GM18511 (cell line): Measurements from ENCODE around the gene SOS1.
A peak's percentile ranks its signal among the peaks of the same experiment; 100 is the strongest.
"Not testable (repeated sequence)": the region's sequence is repeated elsewhere in the genome, so short reads cannot be mapped to it uniquely, and the experiment has no call there.

Source experiments
- ATAC-seq: cut with Tn5 transposase; IDR thresholded peaks from one replicate; pipeline ENCODE4 v1.9.1; 2021; ENCODE audit warnings: mild to moderate bottlenecking, moderate library complexity; ENCODE audit not compliant: unreplicated experiment

SOS1 gene

GRCh38 chr2:39139511-39140237 is 18.8 kb upstream of the SOS1 start:
- no peak for ATAC-seq

GRCh38 chr2:39138837-39139211 is 18.0 kb upstream of the SOS1 start:
- ATAC-seq = no peak

DNA sequence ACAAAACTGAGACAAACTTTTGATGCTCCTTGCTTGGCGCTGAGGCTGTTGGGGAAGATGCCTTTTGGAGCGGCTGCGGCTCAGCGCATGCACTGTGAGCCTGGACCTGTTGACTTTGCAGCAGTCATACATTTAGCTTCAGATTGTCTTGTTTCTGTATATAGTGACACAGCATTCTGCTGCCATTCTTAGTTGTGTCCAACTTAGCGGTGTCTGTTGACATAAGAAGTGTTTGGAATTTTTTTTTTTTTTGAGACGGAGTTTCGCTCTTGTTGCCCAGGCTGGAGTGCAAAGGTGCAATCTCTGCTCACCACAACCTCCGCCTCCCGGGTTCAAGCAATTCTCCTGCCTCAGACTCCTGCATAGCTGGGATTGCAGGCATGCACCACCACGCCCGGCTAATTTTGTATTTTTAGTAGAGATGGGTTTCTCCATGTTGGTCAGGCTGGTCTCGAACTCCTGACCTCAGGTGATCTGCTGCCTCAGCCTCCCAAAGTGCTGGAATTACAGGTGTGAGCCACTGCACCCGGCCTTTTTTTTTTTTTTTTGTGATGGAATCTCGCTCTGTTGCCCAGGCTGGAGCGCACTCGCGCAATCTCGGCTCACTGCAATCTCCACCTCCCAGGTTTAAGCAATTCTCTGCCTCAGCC is 17.5 kb upstream of the SOS1 start:
- not testable (repeated sequence) for ATAC-seq

DNA sequence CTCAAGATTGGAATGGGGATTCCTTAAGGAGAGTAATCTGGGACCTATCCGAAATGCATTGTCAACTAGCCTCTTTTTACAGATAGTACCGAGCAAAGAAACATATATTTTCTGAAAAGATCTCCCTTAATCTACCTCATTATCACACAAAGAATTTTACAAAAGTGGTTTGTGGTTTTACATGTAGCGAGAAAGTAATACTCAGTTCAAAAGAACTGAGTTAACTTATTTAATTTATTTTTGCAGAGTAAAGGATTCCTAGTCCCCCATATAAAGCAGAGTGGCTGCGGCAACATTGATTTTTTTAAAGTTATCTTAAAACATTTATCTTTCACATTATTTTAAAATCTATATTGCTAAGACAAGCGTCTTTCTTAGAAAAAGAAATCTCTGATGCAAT is 15.9 kb upstream of the SOS1 start:
- no peak for ATAC-seq

DNA sequence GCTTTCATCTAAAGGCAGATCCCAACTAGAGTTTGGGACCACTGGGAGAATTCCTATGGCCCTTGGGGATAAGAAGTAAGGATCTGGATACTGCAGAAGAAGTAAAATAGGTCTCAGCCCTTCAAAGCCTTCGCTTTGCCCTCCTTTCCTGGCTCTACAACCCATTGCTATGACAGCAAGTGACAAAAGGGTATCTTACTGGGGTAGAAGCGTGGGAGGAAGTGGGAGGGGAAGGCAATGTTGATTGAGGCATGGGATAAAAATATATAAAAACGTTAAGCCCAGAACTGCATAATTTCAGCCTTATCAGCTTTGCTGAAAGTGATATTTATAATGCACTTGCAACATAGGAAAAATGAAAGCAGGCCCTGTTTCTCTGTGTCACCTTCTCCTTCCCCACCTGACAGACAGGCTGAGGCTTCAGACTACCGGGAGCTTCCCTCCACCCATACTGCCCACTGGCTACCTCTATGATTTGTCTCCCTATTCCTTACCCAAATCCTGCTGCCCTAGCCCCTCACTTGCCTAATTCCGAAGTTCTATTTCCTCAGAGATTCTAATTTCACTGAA is 14.9 kb upstream of the SOS1 start:
- no peak for ATAC-seq

DNA sequence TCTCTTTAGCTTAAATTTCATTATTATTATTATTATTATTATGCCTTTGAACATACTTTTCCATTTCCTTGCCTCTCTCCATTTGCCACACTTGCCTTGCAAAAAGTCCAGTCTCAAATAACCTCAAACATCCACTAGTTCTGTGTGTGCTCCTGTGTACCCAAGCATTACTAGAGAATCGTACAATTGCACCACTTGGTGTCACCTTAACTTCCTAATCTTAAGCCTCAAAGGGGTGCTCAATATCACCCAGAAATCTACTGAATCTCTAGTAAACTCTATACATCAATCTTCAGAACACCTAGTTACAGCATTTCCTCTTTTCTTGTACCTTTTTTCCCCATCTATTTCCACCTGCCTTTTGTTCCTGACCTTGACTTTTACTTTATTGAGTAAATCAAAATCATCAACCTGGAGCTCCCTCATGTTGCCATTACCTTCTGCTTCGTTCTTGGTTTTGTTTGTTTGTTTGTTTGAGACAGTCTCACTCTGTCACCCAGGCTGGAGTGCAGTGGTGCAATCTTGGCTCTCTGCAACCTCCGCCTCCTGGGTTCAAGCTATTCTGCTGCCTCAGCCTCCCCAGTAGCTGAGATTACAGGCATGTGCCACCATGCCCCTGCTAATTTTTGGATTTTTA is 12.5 kb upstream of the SOS1 start:
- ATAC-seq = no peak

- ATAC-seq = peak; percentile 48
Observed at GRCh38 chr2:39128919-39129391, 8.1 kb upstream of the SOS1 start.

- peak; percentile 56 for ATAC-seq
Observed at GRCh38 chr2:39127973-39128372, 7.1 kb upstream of the SOS1 start.

DNA sequence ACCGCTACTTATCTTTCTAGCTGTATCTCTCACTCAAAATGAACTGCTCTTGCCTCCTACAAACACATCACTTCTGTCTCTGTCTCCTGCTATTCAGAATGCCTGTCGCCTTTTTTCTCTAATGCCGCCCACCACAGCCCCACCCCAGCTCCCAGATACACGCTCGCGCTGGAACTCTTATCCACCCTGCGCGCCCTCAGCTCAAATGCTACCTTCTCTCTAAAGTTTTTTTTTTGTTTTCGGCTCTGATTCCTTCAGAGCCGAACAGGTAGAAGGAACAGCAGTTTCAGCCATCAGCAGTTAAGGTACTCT is 3.9 kb upstream of the SOS1 start:
- no peak for ATAC-seq

DNA sequence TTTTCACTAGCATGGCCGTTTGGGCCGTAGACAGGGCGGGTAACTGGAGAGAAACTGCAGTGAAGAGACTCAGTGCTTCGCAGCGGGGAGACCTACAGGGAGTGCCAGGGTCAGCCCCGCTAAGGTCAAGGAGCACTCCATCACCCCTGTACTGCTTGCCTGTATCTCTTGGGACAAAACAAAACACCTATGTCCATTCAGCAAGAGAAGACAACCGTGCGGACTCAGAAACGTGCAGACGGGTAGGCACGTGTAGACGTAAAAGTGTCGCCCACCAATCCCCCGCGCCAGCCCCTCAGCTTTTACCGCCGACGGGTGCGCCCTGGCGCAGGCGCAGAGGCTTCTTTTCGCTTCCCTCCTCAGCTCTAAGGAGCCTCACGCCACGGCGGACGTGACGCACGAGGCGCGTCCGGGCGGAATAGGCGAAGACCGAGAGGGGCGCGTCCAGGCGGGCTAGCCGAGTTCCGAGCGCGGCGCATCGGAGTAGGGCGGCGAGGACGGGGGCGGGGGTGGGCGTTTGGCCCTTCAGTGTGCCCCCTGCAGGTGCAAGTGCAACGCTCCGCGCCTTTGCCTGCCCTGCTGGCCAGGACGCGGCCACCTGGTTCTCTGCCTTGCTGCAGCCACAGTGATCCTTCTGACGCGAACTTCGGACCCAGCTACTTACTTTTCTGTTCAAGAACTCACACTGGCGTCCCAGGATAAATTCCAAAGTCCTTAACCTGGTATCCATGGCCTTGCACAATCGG is 3.3 kb upstream of the SOS1 start:
- ATAC-seq = peak; percentile 59

GRCh38 chr2:39123436-39123999 is 2.7 kb upstream of the SOS1 start:
- ATAC-seq = no peak

DNA sequence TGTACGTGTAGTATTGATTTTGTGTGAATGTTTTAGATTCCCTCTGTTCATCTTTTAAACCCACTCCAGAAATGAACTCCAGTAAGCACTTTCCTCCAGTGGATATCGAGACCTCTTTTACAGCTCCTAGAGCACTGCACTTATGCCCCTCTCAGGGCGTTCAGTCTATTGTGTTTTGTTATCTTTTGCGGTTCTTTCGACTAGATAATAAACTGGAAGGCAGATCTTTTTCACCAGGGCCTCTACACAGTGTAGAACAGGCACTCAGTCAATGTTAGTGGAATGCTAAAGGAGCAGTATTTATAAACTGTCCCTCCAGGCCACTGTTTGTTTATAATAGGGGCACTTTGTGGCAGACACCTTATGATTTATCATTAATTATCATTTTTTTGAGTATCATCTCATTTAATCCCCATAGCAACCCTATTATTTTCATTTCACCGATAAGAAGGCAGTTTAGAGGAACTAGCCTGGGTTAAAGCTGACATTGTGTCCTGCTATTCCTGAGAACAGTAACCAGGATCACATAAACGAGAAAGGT is 742 bp upstream of the SOS1 start:
- ATAC-seq = no peak

DNA sequence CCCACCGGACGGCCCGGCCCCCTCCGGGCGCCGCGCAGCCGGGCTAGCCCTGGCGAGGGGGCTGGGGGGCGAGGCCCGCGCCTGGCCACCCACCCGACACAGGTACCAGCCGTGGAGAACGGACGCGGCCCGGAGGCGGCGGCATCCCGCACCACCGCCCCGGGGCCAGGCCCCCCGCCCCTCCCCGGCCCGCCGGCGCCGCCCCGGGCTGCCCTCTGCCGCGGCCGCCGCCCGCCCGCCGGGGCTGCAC is 405 bp downstream of the SOS1 start:
- peak; percentile 18 for ATAC-seq

- ATAC-seq = peak; percentile 42
Observed at GRCh38 chr2:39119732-39120520, 925 bp downstream of the SOS1 start.

DNA sequence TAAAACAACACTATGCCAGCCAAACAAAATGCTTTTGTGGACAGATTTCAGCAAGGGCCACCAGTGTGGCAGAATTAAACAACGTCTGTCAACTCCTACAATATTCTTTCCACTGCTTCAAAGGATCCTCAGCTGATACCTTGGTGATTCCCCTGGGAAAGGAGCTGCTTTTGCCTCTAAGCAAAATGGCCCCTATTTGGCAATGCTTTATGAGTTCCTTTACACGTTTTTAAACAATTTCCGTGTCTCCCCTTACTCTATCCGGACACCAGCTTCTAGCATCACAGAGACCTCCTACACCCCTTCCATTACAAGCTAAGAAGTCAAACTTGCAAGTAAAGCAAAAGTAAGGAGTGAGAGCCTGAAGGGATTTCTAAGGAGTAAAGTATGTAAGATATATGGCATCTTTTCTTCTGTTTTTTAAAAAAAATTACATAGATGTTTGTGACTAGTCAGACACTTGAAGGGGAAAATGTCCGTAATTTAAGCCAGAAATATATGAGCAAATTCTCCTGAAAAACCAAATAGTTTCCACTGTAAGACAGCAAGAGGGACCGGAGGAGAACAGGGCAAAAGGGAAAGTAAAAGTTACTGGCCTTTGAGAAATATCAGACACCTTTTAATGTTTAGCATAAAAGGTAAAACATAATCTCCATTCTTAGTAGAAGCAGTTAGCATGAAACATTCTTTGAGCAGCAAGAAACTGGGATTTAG is 1.9 kb downstream of the SOS1 start:
- ATAC-seq = no peak

DNA sequence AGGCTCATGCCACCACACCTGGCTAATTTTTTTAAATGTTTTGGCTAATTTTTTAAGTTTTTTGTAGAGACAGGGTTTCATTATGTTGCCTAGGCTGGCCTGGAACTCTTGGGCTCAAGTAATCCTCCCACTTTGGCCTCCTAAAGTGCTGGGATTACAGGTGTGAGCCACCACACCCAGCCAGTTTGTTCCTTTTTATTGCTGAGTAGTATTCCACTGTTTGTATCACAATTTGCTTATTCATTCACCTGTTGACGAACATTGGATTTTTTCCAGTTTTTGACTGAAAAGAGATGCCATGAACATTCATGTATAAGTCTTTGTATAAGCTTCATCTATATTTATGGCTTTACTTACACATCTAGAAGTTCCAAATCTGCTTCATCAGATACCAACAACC is 5.3 kb downstream of the SOS1 start:
- no peak for ATAC-seq

GRCh38 chr2:39114771-39115170 is 6.1 kb downstream of the SOS1 start:
- no peak for ATAC-seq

DNA sequence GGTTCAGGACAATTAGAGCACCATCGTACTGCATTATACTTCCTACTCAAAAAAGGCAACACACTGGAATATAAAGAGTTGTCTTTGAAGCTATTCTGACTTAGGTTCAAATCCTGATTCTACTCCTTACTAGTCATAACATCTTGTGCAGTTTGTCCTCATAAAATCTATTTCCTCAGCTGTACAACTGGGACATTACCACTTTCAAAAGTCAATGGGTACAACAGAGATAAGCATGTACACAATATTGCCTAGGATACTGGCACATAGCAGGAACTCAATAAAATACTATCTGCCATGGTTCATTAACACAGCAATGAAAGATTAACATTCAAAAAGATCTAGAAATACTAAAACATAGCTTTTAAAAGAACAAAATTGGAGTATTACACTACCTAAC is 11.3 kb downstream of the SOS1 start:
- ATAC-seq = no peak

- no peak for ATAC-seq
Observed at GRCh38 chr2:39108377-39108776, 12.5 kb downstream of the SOS1 start.
